ENCODE results near the gene RRP9. TPM values are rescaled to one million over a fixed set of nuclear protein-coding genes. Genes with fewer than 3 reads are reported as not detected.

RRP9 gene
- total and polyA plus RNA-seq, 10 of the 15 experiments (the other 5 are each of a cell fraction or from before 2014, with no cell fraction given) = 4.7 to 91.5 (median 41.7) TPM

- no peak overlapping the region for H3K9ac ChIP-seq (ENCODE audit: control insufficient read depth, insufficient read depth, low read length)
- no peak overlapping the region for H2AFZ ChIP-seq (ENCODE audit: control insufficient read depth, low read depth, low read length)
- TF ChIP-seq HDGF (IDR thresholded peaks at IDR 0.05) (no peak), SMARCA5 (IDR thresholded peaks at IDR 0.05) (no peak), CHD2 (IDR thresholded peaks at IDR 0.05; ENCODE audit: borderline replicate concordance, low read depth, low read length) (no peak), BACH1 (IDR thresholded peaks at IDR 0.05; ENCODE audit: borderline replicate concordance) (no peak), IRF4 (IDR thresholded peaks at IDR 0.05; ENCODE audit: low read depth, low read length) (no peak), SP1 (IDR thresholded peaks at IDR 0.05; ENCODE audit: low read depth, low read length) (no peak), HDAC2 (IDR thresholded peaks at IDR 0.05) (no peak), DPF2 (IDR thresholded peaks at IDR 0.05) (no peak), CTCF (IDR thresholded peaks at IDR 0.05 in 2 of 3, conservative IDR thresholded peaks at IDR 0.05 in 1 of 3; ENCODE audit: control insufficient read depth in 2 of 3, extremely low read depth in 1 of 3, insufficient read depth in 1 of 3, low read depth in 3 of 3, low read length in 3 of 3) (no peak), ZBTB4 (CRISPR knock-in tag; IDR thresholded peaks at IDR 0.05) (no peak), RELA (IDR thresholded peaks at IDR 0.05; ENCODE audit: borderline replicate concordance, partially characterized antibody) (no peak), TCF12 (IDR thresholded peaks at IDR 0.05; ENCODE audit: low read depth, low read length) (no peak), CREM (IDR thresholded peaks at IDR 0.05; ENCODE audit: low read depth) (no peak), YBX1 (IDR thresholded peaks at IDR 0.05) (no peak), RELB (IDR thresholded peaks at IDR 0.05; ENCODE audit: low read depth) (no peak)
- in situ Hi-C loops (cut with MboI) = no loop called here
- ChIA-PET SMC1A (ENCODE audit: uncharacterized antibody, unreplicated experiment) (no interaction called here), RAD21 (ENCODE audit: unreplicated experiment) (no interaction called here), CTCF (interaction anchor here (1.2 kb wide), 1 partner anchor 13 kb away, joined by 3 read pairs; the partner anchor contains the start of gene ABHD14B), POLR2A (interaction anchor here (0.8 kb wide), 1 partner anchor 19 kb away, joined by 3 read pairs; the partner anchor contains the start of gene PCBP4)
- 0 out of 2 replicates have a peak, but pooled peaks cover under 1% of the 10 kb centered on the region for H4K20me1 ChIP-seq (ENCODE audit: control insufficient read depth, insufficient read depth)
- DNase-seq (ENCODE audit: low read depth, low spot score) (no peak), ATAC-seq (no peak), FAIRE-seq (no peak)
- intact Hi-C loops (cut with micrococcal nuclease; ENCODE audit: unreplicated experiment) = no loop called here
- peaks cover 7% of the 10 kb centered on the region for H3K4me1 ChIP-seq (ENCODE audit: control insufficient read depth, insufficient read depth, low read length)
- no peaks in the 10 kb centered on the region; a peak in 1 of 4 replicates for H3K36me3 ChIP-seq (ENCODE audit: control insufficient read depth in 2 of 2, insufficient read depth in 2 of 2, low read length in 1 of 2)
- no peaks in the 10 kb centered on the region for H3K27me3 ChIP-seq (replicated peaks in 1 of 2; ENCODE audit: control insufficient read depth in 2 of 2, insufficient read depth in 2 of 2, low read length in 1 of 2)
- BruUV-seq (replicated peaks) = no TSS peak
- no peak overlapping the region for H3K4me2 ChIP-seq (ENCODE audit: control insufficient read depth, insufficient read depth)
- H3K4me3 ChIP-seq = no peak overlapping the region
- H3K9me3 ChIP-seq (replicated peaks; ENCODE audit: control insufficient read depth, insufficient read depth, low read length) = no peaks in the 10 kb centered on the region
- no peak overlapping the region for H3K27ac ChIP-seq (ENCODE audit: control insufficient read depth, insufficient read depth)
- H3K79me2 ChIP-seq (ENCODE audit: control insufficient read depth, insufficient read depth, low read length) = peaks cover 3% of the 10 kb centered on the region
- WGBS (ENCODE audit: insufficient coverage, insufficient replicate concordance, low lambda C conversion rate, missing lambda C conversion rate) = 90% methylated on average over 11 of the region's 12 CpGs
Observed at GRCh38 chr3:51986010-51986947, 44.6 kb upstream of the RRP9 start.
